Ishikawa (cell line): Measurements from ENCODE around the gene DNAJC17.

ENCODE experiments used
- CEBPB ChIP-seq: IDR thresholded peaks from 2 replicates; pipeline ENCODE4 v1.6.1; 2012
- CREB1 ChIP-seq: IDR thresholded peaks from 2 replicates; pipeline ENCODE4 v1.6.1; 2012; ENCODE audit warnings: low read depth
- EGR1 ChIP-seq: IDR thresholded peaks from 2 replicates; pipeline ENCODE4 v1.6.1; 2012
- EP300 ChIP-seq: IDR thresholded peaks from 2 replicates; pipeline ENCODE4 v1.6.1; 2012; ENCODE audit warnings: borderline replicate concordance
- FOXM1 ChIP-seq: IDR thresholded peaks from 2 replicates; pipeline ENCODE4 v1.6.1; 2012; ENCODE audit warnings: low read depth, borderline replicate concordance
- NFIC ChIP-seq: IDR thresholded peaks from 2 replicates; pipeline ENCODE4 v1.6.1; 2012
- RAD21 ChIP-seq: IDR thresholded peaks from 2 replicates; pipeline ENCODE4 v1.6.1; 2012; ENCODE audit warnings: low read depth
- REST ChIP-seq: IDR thresholded peaks from 2 replicates; pipeline ENCODE4 v1.6.1; 2012; ENCODE audit warnings: low read depth, mild to moderate bottlenecking
- TAF1 ChIP-seq: IDR thresholded peaks from 2 replicates; pipeline ENCODE4 v1.6.1; 2012; ENCODE audit warnings: low read depth, mild to moderate bottlenecking
- TCF12 ChIP-seq: IDR thresholded peaks from 2 replicates; pipeline ENCODE4 v1.6.1; 2012; ENCODE audit warnings: low read depth
- TEAD4 ChIP-seq: IDR thresholded peaks from 2 replicates; pipeline ENCODE4 v1.6.1; 2012
- USF1 ChIP-seq: IDR thresholded peaks from 2 replicates; pipeline ENCODE4 v1.6.1; 2012
- YY1 ChIP-seq: IDR thresholded peaks from 2 replicates; pipeline ENCODE4 v1.6.1; 2012; ENCODE audit warnings: low read depth
- ZBTB7A ChIP-seq: IDR thresholded peaks from 2 replicates; pipeline ENCODE4 v1.6.1; 2012; ENCODE audit warnings: low read depth
- TF ChIP-seq, protein P1 (sequence below): IDR thresholded peaks from 2 replicates; pipeline ENCODE4 v1.6.1; 2012

The DNAJC17 gene

DNA sequence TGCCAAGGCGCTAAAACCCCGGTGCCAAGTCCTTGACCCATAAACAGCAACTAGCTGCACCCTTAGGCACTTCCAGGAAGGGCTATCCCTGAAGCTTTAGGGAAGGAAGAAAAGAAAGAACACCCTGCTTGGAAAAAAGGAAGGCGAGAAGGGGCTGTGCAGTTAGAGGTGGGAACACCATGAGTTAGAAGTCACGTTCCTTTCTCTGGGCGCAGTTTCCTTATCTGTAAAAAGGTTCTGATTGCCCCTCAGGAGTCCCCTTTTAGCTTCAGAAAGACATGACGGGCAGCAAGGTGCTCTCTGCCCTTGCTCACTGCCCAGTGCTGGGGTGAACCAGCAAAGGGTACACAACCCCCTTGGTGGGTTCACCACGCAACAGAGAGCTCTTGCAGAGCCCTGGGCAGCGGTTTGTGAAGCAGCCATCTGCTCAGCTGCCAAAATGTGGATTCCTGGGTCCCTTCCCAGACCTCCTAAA is 42.6 kb downstream of the DNAJC17 start:
- TF ChIP-seq REST (no peak), EP300 (no peak), FOXM1 (no peak), RAD21 (no peak), CEBPB (no peak), NFIC (no peak), YY1 (no peak), ZBTB7A (no peak), CREB1 (no peak), TEAD4 (no peak), TCF12 (no peak), TAF1 (no peak)
- TF ChIP-seq, protein P1, sequence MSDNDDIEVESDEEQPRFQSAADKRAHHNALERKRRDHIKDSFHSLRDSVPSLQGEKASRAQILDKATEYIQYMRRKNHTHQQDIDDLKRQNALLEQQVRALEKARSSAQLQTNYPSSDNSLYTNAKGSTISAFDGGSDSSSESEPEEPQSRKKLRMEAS, result no peak

- TF ChIP-seq NFIC, result no peak
- no peak; the same call in none of the 2 replicates for TF ChIP-seq ZBTB7A
- TF ChIP-seq CREB1, result peak; percentile 11; the same call in 1 of the 2 replicates
- no peak for TF ChIP-seq FOXM1
- no peak; the same call in 1 of the 2 replicates for TF ChIP-seq USF1
- TF ChIP-seq RAD21, result no peak
- TF ChIP-seq TCF12, result no peak; the same call in 1 of the 2 replicates
- TF ChIP-seq, protein P1, result peak; percentile 82; the same call in 1 of the 2 replicates
- peak; percentile 38; the same call in 1 of the 2 replicates for TF ChIP-seq EGR1
- no peak for TF ChIP-seq REST
- no peak for TF ChIP-seq EP300
- no peak for TF ChIP-seq YY1
- peak; percentile 32; the same call in 1 of the 2 replicates for TF ChIP-seq TAF1
- TF ChIP-seq TEAD4, result no peak
These were observed 43.3 kb downstream of the DNAJC17 start, which contains the start of gene GCHFR for GRCh38 chr15:40763801-40764628. Gene GCHFR, plus strand, starts transcription at chr15:40764068. Its CDS starts 113 bp downstream, at chr15:40764181.

DNA sequence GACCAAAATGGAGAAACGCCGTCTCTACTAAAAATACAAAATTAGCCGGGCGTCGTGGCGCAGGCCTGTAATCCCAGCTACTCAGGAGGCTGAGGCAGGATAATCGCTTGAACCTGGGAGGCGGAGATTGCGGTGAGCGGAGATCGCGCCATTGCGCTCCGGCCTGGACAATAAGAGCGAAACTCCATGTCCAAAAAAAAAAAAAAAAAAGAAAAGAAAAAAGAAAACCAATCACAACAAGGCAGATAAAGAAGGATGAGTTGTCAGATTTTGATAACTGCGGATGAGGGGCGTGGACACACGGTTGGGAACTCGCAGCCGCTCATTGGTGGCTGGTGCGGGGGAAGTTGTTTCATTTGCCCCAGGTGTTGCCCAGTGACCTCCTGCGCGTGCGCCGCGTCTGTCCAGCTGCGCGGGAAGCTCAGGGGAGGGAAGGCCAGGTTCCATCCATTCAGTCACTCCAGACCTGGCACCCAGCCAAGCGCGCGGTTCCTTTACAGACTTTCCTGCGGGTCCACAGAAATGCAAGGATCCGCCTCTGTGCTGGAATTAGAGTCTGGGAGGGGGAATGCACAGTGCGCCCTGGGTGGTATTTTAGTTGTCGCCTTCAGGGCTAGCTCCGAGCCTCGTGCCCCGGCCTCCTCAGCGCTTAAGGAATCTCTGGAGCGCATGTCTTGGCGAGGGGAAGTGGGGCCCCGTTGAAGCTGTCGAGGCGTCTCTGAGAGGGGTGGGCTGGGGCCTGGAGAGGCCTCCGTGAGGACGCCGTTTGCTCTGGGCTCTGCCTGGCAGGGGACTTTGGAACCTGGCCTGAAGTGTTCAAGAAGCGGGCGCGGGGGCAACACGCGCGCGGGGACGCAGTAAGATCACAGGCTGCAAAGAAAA is 44.1 kb downstream of the DNAJC17 start:
- TF ChIP-seq REST, result no peak
- TF ChIP-seq TEAD4, result peak; percentile 54
- TF ChIP-seq TAF1, result peak; percentile 34; the same call in 1 of the 2 replicates
- peak; percentile 97 for TF ChIP-seq NFIC
- TF ChIP-seq, protein P1, result peak; percentile 99
- TF ChIP-seq ZBTB7A, result no peak; the same call in 1 of the 2 replicates
- TF ChIP-seq EP300, result peak; percentile 9; the same call in 1 of the 2 replicates
- TF ChIP-seq TCF12, result peak; percentile 58; the same call in 1 of the 2 replicates
- TF ChIP-seq CREB1, result no peak
- TF ChIP-seq YY1, result no peak
- TF ChIP-seq FOXM1, result peak; percentile 48; the same call in 1 of the 2 replicates
